Measurements from ENCODE around the gene SERPINA1. TPM values are rescaled to one million over a fixed set of nuclear protein-coding genes. Genes with fewer than 3 reads are reported as not detected.
"Not testable (repeated sequence)": the region's sequence is repeated elsewhere in the genome, so short reads cannot be mapped to it uniquely, and the experiment has no call there.

SERPINA1 gene
- total RNA-seq, 3 donors from 2014 or later (not counting 1 experiment from before 2014, with no cell fraction given): 12.7 to 65.3 (median 48.3) TPM

GRCh38 chr14:94412671-94413638, 24.6 kb upstream of the SERPINA1 start:
- no peak for TF ChIP-seq CTCF (IDR thresholded peaks at IDR 0.05)
- H3K27ac ChIP-seq (ENCODE audit: low read length): no peak overlapping the region
- intact Hi-C loops (cut with micrococcal nuclease): no loop called here
- no peaks in the 10 kb centered on the region for H3K4me1 ChIP-seq (ENCODE audit: control insufficient read depth, insufficient read depth, low read length)
- H3K4me3 ChIP-seq (ENCODE audit: low read length): no peak overlapping the region
- H3K4me1 Mint-ChIP-seq: no peaks in the 10 kb centered on the region
- DNase-seq: no peak
- peaks cover 24 to 34% of the 10 kb centered on the region in 2 donors for H3K27me3 Mint-ChIP-seq (ENCODE audit: low read depth in 2 of 2)
- H3K36me3 Mint-ChIP-seq: no peaks in the 10 kb centered on the region
- H3K4me3 Mint-ChIP-seq: no peak overlapping the region
- H3K27ac Mint-ChIP-seq: no peak overlapping the region
- no peaks in the 10 kb centered on the region for H3K9me3 ChIP-seq (ENCODE audit: control insufficient read depth, insufficient read depth, low read length)
- H3K36me3 ChIP-seq (ENCODE audit: control insufficient read depth, insufficient read depth, low read length): no peaks in the 10 kb centered on the region
- WGBS (ENCODE audit: insufficient coverage): 74% methylated on average over 7 of the region's 8 CpGs
- H3K27me3 ChIP-seq (ENCODE audit: control insufficient read depth, insufficient read depth, low read length): no peaks in the 10 kb centered on the region
- no peak for ATAC-seq
- peaks cover 0 to 4% of the 10 kb centered on the region in 2 donors for H3K9me3 Mint-ChIP-seq

GRCh38 chr14:94411638-94412037, 23.2 kb upstream of the SERPINA1 start:
- no peak for TF ChIP-seq CTCF (IDR thresholded peaks at IDR 0.05)
- intact Hi-C loops (cut with micrococcal nuclease): no loop called here
- 59% methylated on average over 1 of the region's 1 CpG for WGBS (ENCODE audit: insufficient coverage)
- H3K27ac Mint-ChIP-seq: no peak overlapping the region
- H3K4me3 ChIP-seq (ENCODE audit: low read length): no peak overlapping the region
- ATAC-seq: no peak
- H3K4me3 Mint-ChIP-seq: no peak overlapping the region
- no peaks in the 10 kb centered on the region for H3K36me3 ChIP-seq (ENCODE audit: control insufficient read depth, insufficient read depth, low read length)
- no peaks in the 10 kb centered on the region for H3K4me1 Mint-ChIP-seq
- H3K27me3 ChIP-seq (ENCODE audit: control insufficient read depth, insufficient read depth, low read length): no peaks in the 10 kb centered on the region
- no peak overlapping the region for H3K27ac ChIP-seq (ENCODE audit: low read length)
- no peak for DNase-seq
- no peaks in the 10 kb centered on the region for H3K4me1 ChIP-seq (ENCODE audit: control insufficient read depth, insufficient read depth, low read length)
- H3K36me3 Mint-ChIP-seq: no peaks in the 10 kb centered on the region
- H3K9me3 Mint-ChIP-seq: peaks cover 0 to 4% of the 10 kb centered on the region in 2 donors
- peaks cover 24 to 34% of the 10 kb centered on the region in 2 donors for H3K27me3 Mint-ChIP-seq (ENCODE audit: low read depth in 2 of 2)
- H3K9me3 ChIP-seq (ENCODE audit: control insufficient read depth, insufficient read depth, low read length): no peaks in the 10 kb centered on the region

GRCh38 chr14:94409430-94409829, 21.0 kb upstream of the SERPINA1 start:
- not testable (repeated sequence) for ATAC-seq, H3K4me1 Mint-ChIP-seq, H3K9me3 Mint-ChIP-seq

GRCh38 chr14:94408546-94409095, 20.2 kb upstream of the SERPINA1 start:
- H3K4me3 ChIP-seq (ENCODE audit: low read length): no peak overlapping the region
- Mint-ChIP-seq H3K36me3 (no peaks in the 10 kb centered on the region), H3K4me1 (no peaks in the 10 kb centered on the region), H3K27me3 (ENCODE audit: low read depth in 2 of 2) (peaks cover 17 to 21% of the 10 kb centered on the region in 2 donors), H3K9me3 (peaks cover 0 to 2% of the 10 kb centered on the region in 2 donors), H3K27ac (no peak overlapping the region), H3K4me3 (no peak overlapping the region)
- H3K27ac ChIP-seq (ENCODE audit: low read length): no peak overlapping the region
- H3K4me1 ChIP-seq (ENCODE audit: control insufficient read depth, insufficient read depth, low read length): no peaks in the 10 kb centered on the region
- TF ChIP-seq CTCF (IDR thresholded peaks at IDR 0.05): no peak
- ATAC-seq (no peak), DNase-seq (no peak)
- H3K27me3 ChIP-seq (ENCODE audit: control insufficient read depth, insufficient read depth, low read length): no peaks in the 10 kb centered on the region
- intact Hi-C loops (cut with micrococcal nuclease): no loop called here
- no peaks in the 10 kb centered on the region for H3K9me3 ChIP-seq (ENCODE audit: control insufficient read depth, insufficient read depth, low read length)
- WGBS (ENCODE audit: insufficient coverage): 89% methylated on average over 4 of the region's 4 CpGs
- H3K36me3 ChIP-seq (ENCODE audit: control insufficient read depth, insufficient read depth, low read length): no peaks in the 10 kb centered on the region

More at GRCh38 chr14:94409430-94409829, 21.0 kb upstream of the SERPINA1 start:
- H3K9me3 ChIP-seq (ENCODE audit: control insufficient read depth, insufficient read depth, low read length); H3K36me3 Mint-ChIP-seq; H3K27me3 ChIP-seq (ENCODE audit: control insufficient read depth, insufficient read depth, low read length); H3K4me3 Mint-ChIP-seq; intact Hi-C loops (cut with micrococcal nuclease); H3K27ac ChIP-seq (ENCODE audit: low read length); H3K27ac Mint-ChIP-seq; H3K36me3 ChIP-seq (ENCODE audit: control insufficient read depth, insufficient read depth, low read length); H3K4me3 ChIP-seq (ENCODE audit: low read length); H3K4me1 ChIP-seq (ENCODE audit: control insufficient read depth, insufficient read depth, low read length); DNase-seq: not testable (repeated sequence)
- WGBS (ENCODE audit: insufficient coverage): 90% methylated on average over 4 of the region's 5 CpGs
- peaks cover 17 to 21% of the 10 kb centered on the region in 2 donors for H3K27me3 Mint-ChIP-seq (ENCODE audit: low read depth in 2 of 2)

Data from natural killer cell (primary cell).